Choroid plexus epithelial cell (primary cell): ENCODE results near the gene TMEM106B.

Source experiments
- DNase-seq: peaks from one replicate; pipeline ENCODE4 v3.0.0-alpha.2; 2010; ENCODE audit warnings: low read depth
- H3K4me3 ChIP-seq: 2 replicates; pipeline ENCODE4 v1.5.1; 2011; ENCODE audit warnings: low read depth, mild to moderate bottlenecking, control low read depth, low read length, moderate library complexity
- TF ChIP-seq, protein P1 (sequence below): conservative IDR thresholded peaks from 2 replicates; pipeline ENCODE4 v1.5.1; 2011; ENCODE audit warnings: low read depth, mild to moderate bottlenecking, control low read depth, inconsistent platforms, low read length, moderate library complexity

The TMEM106B gene

DNA sequence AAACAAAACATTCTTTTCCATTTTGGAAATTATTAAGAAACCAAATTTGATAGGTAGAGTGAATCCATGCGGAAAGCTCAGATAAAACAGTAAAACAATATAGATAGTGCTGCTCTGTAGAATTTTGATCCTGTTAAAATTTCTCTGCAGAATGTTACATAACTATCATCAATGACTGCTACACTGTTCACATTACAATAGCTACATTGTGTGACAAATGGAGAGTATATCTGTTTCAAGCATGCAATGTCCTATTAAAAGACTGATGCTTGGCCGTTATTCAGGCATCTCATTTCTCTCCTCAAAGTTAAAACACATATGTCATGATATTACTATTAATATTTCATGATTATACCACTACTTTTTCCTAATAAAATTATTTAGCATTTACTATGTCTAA, 14.7 kb upstream of the TMEM106B start:
- no peak overlapping the region for H3K4me3 ChIP-seq
- no peak for DNase-seq
- TF ChIP-seq, protein P1, sequence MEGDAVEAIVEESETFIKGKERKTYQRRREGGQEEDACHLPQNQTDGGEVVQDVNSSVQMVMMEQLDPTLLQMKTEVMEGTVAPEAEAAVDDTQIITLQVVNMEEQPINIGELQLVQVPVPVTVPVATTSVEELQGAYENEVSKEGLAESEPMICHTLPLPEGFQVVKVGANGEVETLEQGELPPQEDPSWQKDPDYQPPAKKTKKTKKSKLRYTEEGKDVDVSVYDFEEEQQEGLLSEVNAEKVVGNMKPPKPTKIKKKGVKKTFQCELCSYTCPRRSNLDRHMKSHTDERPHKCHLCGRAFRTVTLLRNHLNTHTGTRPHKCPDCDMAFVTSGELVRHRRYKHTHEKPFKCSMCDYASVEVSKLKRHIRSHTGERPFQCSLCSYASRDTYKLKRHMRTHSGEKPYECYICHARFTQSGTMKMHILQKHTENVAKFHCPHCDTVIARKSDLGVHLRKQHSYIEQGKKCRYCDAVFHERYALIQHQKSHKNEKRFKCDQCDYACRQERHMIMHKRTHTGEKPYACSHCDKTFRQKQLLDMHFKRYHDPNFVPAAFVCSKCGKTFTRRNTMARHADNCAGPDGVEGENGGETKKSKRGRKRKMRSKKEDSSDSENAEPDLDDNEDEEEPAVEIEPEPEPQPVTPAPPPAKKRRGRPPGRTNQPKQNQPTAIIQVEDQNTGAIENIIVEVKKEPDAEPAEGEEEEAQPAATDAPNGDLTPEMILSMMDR, result no peak

DNA sequence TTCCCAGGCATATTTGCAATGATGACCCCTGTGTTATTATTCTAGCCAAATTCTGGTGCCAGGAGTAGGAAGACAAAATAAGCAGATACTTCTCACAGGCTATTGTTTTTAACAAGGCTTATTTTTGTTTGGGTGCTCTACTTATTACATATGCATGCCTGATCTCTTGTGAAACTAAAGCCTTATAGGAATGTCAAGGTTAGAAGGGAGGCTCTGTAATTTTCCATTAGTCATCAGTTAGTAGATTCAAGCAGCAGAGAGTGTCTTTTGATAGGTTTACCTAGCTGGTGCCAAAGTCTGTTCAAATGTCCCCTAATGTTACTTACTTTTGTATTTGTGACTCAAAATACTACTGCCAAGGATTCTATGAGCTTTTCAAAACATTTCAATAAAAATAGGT, 11.7 kb upstream of the TMEM106B start:
- no peak overlapping the region for H3K4me3 ChIP-seq
- TF ChIP-seq, protein P1, result no peak
- DNase-seq, result peak; percentile 67

DNA sequence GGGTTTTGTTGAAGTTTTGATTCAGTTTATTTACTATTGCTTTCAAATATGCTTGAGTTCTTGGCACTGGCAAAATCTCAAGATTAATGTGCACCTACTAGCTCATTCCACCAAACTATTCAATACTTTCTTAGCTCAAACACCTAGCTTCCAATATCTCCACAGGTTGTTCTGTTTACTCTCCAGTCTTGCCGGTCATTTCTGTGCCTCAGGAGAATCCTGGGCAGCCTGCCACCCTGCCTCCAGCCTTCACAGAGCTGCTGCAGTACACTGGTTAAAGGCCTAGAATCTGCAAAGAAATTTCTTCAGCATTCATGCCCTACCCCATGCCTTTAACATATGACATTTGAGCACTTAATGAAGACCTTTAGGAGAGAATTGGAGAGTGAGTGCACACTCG, 4.0 kb upstream of the TMEM106B start:
- TF ChIP-seq, protein P1, result no peak
- DNase-seq, result no peak
- H3K4me3 ChIP-seq, result no peak overlapping the region

DNA sequence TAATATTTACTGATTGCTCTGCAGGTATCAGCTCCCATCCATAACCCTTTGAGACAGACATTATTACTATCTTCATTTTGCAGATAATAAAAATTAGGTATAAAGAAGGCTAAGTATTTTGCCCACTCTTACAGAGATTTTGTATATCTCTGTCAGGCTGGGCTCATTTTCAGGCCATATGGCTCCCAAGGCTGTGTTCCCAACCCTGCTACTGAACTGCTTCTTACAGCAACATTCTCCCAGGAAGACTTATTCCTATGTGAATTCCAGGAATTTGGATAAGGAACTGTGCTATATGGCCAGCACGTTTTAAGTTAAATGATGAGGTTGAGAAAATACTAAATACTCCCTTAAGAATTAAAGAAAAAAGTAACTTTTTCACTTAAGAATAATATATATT, 1.9 kb upstream of the TMEM106B start:
- TF ChIP-seq, protein P1, result no peak
- no peak for DNase-seq
- no peak overlapping the region for H3K4me3 ChIP-seq

DNA sequence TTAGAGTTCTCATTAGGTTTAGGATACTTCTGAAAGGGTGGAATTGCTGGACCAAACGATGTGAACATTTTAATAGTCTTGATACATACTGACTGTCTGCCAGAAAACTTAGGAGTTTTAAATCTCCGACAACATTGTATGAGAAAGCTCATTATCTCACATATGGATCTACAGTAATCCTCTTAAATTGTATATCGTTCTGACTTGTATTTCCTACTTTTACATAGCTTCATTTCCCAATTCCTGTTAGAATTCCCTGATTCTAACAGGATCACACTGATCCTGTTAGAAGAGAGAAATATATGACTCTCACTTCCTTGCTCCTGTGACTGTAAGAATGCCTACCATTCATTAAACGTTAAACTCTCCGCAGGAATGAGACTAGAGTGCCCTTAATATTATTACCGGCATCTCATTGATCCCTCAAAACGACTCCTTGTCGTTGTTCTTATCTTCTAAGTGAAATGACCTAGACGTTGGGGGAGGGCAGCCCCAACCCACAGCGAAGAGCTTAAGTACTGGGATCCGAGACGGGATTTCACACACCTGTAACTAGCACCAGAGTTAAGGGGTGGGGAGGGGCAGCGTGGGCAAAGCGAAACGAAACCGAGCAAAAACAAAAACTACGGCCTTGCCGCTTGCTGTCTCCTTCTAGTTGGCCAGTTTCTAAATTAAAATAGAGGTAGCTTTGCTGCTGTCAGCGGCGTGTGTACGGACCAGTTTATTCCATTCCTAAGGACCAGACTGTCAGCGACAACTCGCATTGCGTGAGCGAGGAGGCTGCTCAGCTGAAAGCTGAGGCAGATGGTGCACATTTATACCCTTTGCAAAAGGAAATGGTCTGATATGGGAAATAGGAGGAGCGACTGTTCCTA, 678 bp upstream of the TMEM106B start:
- TF ChIP-seq, protein P1, result no peak
- H3K4me3 ChIP-seq, result peak overlapping the region; percentile 90
- DNase-seq, result no peak

DNA sequence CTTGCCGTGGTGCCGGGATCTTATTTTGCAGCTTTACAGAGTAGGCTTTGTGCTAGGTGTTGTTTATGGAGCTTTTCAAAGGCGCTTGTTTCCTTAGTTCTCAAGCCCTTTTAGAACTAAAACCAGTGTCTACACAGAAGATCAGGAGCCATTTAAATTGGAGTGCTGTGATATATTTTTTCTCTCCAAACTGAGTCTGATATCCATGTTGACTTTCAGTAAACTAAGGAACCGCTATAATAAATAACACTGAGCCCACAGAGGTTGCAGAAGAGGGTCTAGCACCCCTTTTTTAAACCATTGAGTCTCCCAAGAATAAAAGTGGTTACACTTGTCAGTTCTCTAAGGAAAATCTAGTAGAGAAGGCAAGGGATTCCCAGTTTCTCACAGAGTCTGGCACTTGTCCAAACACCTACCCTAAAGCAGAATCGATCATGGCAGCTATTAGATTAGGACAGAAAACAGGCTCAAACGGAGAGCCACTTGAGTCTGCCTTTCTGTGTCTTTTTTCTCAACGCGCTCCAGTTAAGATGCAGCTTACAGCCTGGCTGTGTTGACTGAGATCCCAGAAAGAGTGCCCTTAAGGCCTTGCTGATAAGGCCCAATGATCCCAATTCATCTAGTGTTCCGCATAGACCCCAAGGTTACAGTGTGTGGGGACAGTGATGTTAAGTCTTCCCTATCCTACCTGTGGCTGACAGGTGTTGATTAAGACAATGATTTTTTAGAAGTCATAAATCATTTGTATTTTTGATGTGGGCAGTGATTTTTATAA, 804 bp downstream of the TMEM106B start:
- peak overlapping the region; percentile 90 for H3K4me3 ChIP-seq
- TF ChIP-seq, protein P1, result no peak

More for the DNA sequence above, 804 bp downstream of the TMEM106B start:
- peak; percentile 12 for DNase-seq
